GM23248 (cell line): ENCODE measurements around the gene NDUFA13. TPM values are rescaled to one million over a fixed set of nuclear protein-coding genes. Genes with fewer than 3 reads are reported as not detected.

Source experiments
- DNase-seq: peaks from one replicate; pipeline ENCODE4 v3.0.0-alpha.2; 2015
- H2AFZ ChIP-seq: fragments of 200-600 bp; sonication (generic); 2 replicates; pipeline ENCODE4 v1.6.1; 2016; ENCODE audit warnings: antibody characterized with exemption
- H3F3A ChIP-seq: fragments of 200-600 bp; sonication (generic); 2 replicates; pipeline ENCODE4 v1.6.1; 2016; ENCODE audit warnings: mild to moderate bottlenecking, antibody characterized with exemption, mixed run types; ENCODE audit not compliant: insufficient read depth
- H3K27ac ChIP-seq: fragments of 200-600 bp; sonication (generic); 2 replicates; pipeline ENCODE4 v1.5.1; 2016; ENCODE audit warnings: mild to moderate bottlenecking
- H3K27me3 ChIP-seq: fragments of 200-600 bp; sonication (generic); replicated peaks from 2 replicates; pipeline ENCODE4 v1.6.1; 2016; ENCODE audit warnings: mild to moderate bottlenecking; ENCODE audit not compliant: insufficient read depth
- H3K36me3 ChIP-seq: fragments of 200-600 bp; sonication (generic); 2 replicates; pipeline ENCODE4 v1.6.1; 2016; ENCODE audit warnings: low read depth, mild to moderate bottlenecking
- H3K4me1 ChIP-seq: fragments of 200-600 bp; sonication (generic); 2 replicates; pipeline ENCODE4 v1.6.1; 2016; ENCODE audit warnings: mild to moderate bottlenecking; ENCODE audit not compliant: insufficient read depth
- H3K4me2 ChIP-seq: fragments of 200-600 bp; sonication (generic); one replicate; pipeline ENCODE4 v1.6.1; 2016; ENCODE audit warnings: mild to moderate bottlenecking; ENCODE audit not compliant: unreplicated experiment
- H3K4me3 ChIP-seq: fragments of 200-600 bp; sonication (generic); 2 replicates; pipeline ENCODE4 v1.5.1; 2016; ENCODE audit warnings: mild to moderate bottlenecking
- H3K79me2 ChIP-seq: fragments of 200-600 bp; sonication (generic); 2 replicates; pipeline ENCODE4 v1.6.1; 2016; ENCODE audit warnings: mild to moderate bottlenecking; ENCODE audit not compliant: insufficient read depth
- H3K9ac ChIP-seq: fragments of 200-600 bp; sonication (generic); 2 replicates; pipeline ENCODE4 v1.6.1; 2016; ENCODE audit warnings: mild to moderate bottlenecking
- H3K9me2 ChIP-seq: fragments of 200-600 bp; sonication (generic); 2 replicates; pipeline ENCODE4 v1.6.1; 2016; ENCODE audit warnings: mixed run types, mild to moderate bottlenecking, moderate library complexity; ENCODE audit not compliant: insufficient read depth
- H3K9me3 ChIP-seq: fragments of 200-600 bp; sonication (generic); one replicate; pipeline ENCODE4 v1.6.1; 2017; ENCODE audit warnings: low read depth
- H4K20me1 ChIP-seq: fragments of 200-600 bp; sonication (generic); 2 replicates; pipeline ENCODE4 v1.6.0; 2016; ENCODE audit not compliant: insufficient read depth
- EZH2 ChIP-seq: fragments of 200-600 bp; sonication (generic); IDR thresholded peaks from 2 replicates; pipeline ENCODE4 v1.6.1; 2018; ENCODE audit warnings: antibody characterized with exemption, mild to moderate bottlenecking; ENCODE audit not compliant: insufficient read depth, poor library complexity, severe bottlenecking
- EZH2phosphoT487 ChIP-seq: fragments of 200-600 bp; sonication (generic); IDR thresholded peaks from 2 replicates; pipeline ENCODE4 v1.6.1; 2018; ENCODE audit warnings: antibody characterized with exemption, moderate library complexity, mild to moderate bottlenecking, low read depth; ENCODE audit not compliant: insufficient read depth
- WGBS, 2 experiments: methylation state at CpG; one replicate each; pipeline ENCODE4 v1.1.6; 2015 to 2017; ENCODE audit warnings: low lambda C conversion rate in 2 of 2, low coverage in 1 of 2; ENCODE audit errors: missing lambda C conversion rate in 2 of 2; 5-methylcytosine and 5-hydroxymethylcytosine counted together
- in situ Hi-C: fragments of 300-500 bp; cut with MboI; formaldehyde crosslinking; loops from 2 replicates; pipeline ENCODE4 v1.15.0; 2020
- polyA plus RNA-seq: library from polyadenylated mRNA; unstranded; fragments of >200 nt; fragmentation: Nextera tagmentation; extraction: Ambion mirVana; gene quantifications from 2 replicates; pipeline ENCODE4 v1.2.1, GENCODE V29; 2016
- total RNA-seq: library from RNA; depleted of rRNA; stranded (reverse); fragments of >200 nt; shearing (Covaris generic); gene quantifications from 2 replicates; pipeline ENCODE4 v1.2.3, GENCODE V29; 2014

NDUFA13 gene
- total and polyA plus RNA-seq, 2 experiments from 2014 or later: 92.4 to 466 TPM

DNA sequence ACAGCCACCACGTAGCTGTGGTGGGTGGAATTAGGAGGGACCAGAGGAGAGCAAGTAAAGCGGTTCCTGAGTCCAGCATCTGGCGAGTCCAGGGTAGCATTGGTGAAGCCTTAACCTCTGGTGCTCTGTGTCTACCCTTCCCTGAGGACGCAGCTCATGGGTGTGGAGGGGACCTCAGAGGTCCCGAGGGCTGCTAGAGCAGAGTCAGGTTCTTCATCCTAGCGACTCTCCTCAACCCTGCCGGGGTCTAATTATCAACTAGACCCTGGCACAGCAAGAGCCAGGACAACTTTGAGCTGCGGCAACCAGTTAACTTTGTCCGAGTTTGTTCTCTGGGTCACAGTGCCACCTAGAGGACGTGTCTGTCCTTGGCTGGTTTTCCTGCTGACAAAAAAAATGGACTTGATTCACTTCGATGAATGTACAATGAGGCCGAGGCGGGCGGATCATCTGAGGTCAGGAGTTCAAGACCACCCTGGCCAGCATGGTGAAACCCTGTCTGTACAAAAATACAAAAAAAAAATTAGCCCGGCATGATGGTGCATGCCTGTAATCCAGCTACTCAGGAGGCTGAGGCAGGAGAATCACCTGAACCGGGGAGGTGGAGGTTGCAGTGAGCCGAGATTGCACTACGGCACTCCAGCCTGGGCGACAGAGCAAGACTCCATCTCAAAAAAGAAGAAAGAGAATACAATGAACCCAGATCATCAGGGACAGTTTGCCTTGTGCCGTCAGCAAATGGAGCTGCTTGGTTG, 25.6 kb upstream of the NDUFA13 start:
- Histone ChIP-seq H3K4me2 (peak overlapping the region; percentile 85), H2AFZ (0 out of 2 replicates have a peak overlapping the region, but pooled peaks have one; percentile 13), H3K27ac (peak overlapping the region; percentile 90), H3K4me1 (peaks cover 26% of the 10 kb centered on the region), H3K9ac (peak overlapping the region; percentile 85), H3K79me2 (peaks cover 93% of the 10 kb centered on the region), H3K4me3 (peak overlapping the region; percentile 59), H3K9me2 (no peaks in the 10 kb centered on the region), H3K27me3 (no peaks in the 10 kb centered on the region), H3K36me3 (0 out of 2 replicates have a peak, but pooled peaks cover 10% of the 10 kb centered on the region), H4K20me1 (no peaks in the 10 kb centered on the region), H3K9me3 (no peaks in the 10 kb centered on the region), H3F3A (peaks cover 22% of the 10 kb centered on the region)
- DNase-seq: peak; percentile 88
- in situ Hi-C loops: loop anchor here (10.0 kb wide), 1 partner anchor 126 kb away; no protein-coding TSS in a partner anchor
- WGBS, 2 experiments: 23 to 24% methylated on average over 20 of the region's 20 CpGs
- TF ChIP-seq EZH2 (no peak), EZH2phosphoT487 (no peak)

DNA sequence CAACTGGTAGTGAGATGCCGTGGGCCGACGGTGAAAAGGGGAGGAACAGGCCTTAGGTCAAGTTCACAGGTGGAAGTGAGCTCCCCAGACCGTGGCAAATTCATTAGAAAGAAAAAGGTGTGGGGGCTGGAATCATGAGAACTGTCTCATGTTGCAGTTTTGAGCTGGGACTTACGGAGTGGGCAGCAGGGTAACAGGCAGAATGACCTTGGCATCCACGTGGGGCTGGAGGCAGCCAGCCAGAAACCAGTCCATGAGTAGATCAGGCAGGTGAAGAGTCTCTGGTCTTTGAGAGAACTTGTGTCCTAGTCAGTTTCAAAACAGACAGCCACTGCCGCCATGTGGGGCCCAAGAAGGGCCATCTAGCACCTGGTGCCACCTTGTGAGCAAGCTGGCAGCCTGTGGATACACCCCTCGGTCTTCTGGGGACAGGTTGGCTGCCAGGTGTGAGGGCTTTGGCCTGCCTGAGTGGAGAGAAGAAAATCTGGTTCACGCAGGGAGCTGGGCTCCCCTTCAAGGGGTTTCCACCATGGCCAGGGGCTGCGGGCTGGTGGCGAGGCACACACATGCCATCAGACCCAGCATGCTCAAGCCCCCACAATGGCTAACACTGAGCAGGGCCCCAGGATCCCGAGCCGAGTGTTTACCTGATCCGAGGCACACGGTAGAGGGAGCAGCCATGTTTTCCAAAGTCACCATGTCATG, 24.6 kb upstream of the NDUFA13 start:
- peaks cover 90% of the 10 kb centered on the region for H3K79me2 ChIP-seq
- no peak overlapping the region for H3K4me2 ChIP-seq
- 83 to 84% methylated on average over 15 of the region's 15 CpGs for WGBS, 2 experiments

DNA sequence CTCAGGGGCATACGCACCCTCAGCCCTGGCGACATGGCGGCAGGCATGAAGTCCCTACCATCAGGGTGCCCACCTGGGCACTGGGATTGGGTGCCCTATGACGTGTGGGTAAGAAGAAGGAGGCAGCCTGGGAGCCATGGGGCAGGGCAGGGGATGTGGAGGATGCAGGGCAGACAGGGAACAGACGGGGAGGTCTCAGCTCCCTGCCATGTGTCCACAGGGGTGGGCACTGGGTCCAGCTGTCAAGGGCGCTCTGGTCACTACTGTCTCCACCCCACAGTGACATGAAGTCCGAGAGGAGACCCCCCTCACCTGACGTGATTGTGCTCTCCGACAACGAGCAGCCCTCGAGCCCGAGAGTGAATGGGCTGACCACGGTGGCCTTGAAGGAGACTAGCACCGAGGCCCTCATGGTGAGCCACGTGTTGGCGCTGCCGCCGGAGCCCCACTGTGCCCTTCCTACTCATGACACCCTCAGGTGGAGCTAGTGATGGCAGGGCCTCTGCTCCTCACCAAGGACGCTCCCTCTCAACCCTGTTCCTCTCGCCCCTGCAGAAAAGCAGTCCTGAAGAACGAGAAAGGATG, 23.9 kb upstream of the NDUFA13 start:
- TF ChIP-seq EZH2: no peak
- TF ChIP-seq EZH2phosphoT487: no peak
- Histone ChIP-seq H2AFZ (no peak overlapping the region), H3K9me2 (no peaks in the 10 kb centered on the region), H3K4me1 (peaks cover 20% of the 10 kb centered on the region), H3K79me2 (peaks cover 90% of the 10 kb centered on the region), H4K20me1 (no peaks in the 10 kb centered on the region), H3K9ac (no peak overlapping the region), H3K27me3 (no peaks in the 10 kb centered on the region), H3F3A (peaks cover 18% of the 10 kb centered on the region), H3K4me2 (no peak overlapping the region), H3K4me3 (no peak overlapping the region), H3K9me3 (no peaks in the 10 kb centered on the region), H3K36me3 (0 out of 2 replicates have a peak, but pooled peaks cover 10% of the 10 kb centered on the region), H3K27ac (no peak overlapping the region)
- in situ Hi-C loops: loop anchor here (10.0 kb wide), 1 partner anchor 127 kb away; no protein-coding TSS in a partner anchor
- no peak for DNase-seq
- WGBS, 2 experiments: 81 to 85% methylated on average over 20 to 21 of the region's 21 CpGs

More for the DNA sequence above, 24.6 kb upstream of the NDUFA13 start:
- no peaks in the 10 kb centered on the region for H3K27me3 ChIP-seq
- peaks cover 20% of the 10 kb centered on the region for H3K4me1 ChIP-seq
- H2AFZ ChIP-seq: no peak overlapping the region
- H3K27ac ChIP-seq: no peak overlapping the region
- H3K4me3 ChIP-seq: no peak overlapping the region
- H3K36me3 ChIP-seq: 0 out of 2 replicates have a peak, but pooled peaks cover 10% of the 10 kb centered on the region
- H4K20me1 ChIP-seq: no peaks in the 10 kb centered on the region
- no peak for TF ChIP-seq EZH2phosphoT487
- no peak for TF ChIP-seq EZH2
- H3K9me2 ChIP-seq: no peaks in the 10 kb centered on the region
- H3F3A ChIP-seq: peaks cover 18% of the 10 kb centered on the region
- DNase-seq: no peak
- in situ Hi-C loops: loop anchor here (10.0 kb wide), 1 partner anchor 127 kb away; no protein-coding TSS in a partner anchor
- no peak overlapping the region for H3K9ac ChIP-seq
- H3K9me3 ChIP-seq: no peaks in the 10 kb centered on the region
